ENCODE measurements around the gene YPEL5.

- TF ChIP-seq CTCF (IDR thresholded peaks at IDR 0.05) (no peak), TCF12 (IDR thresholded peaks at IDR 0.05) (no peak), SIN3A (IDR thresholded peaks at IDR 0.05; ENCODE audit: borderline replicate concordance, low read depth, low read length) (no peak), EP300 (IDR thresholded peaks at IDR 0.05; ENCODE audit: borderline replicate concordance in 1 of 2, low read depth in 1 of 2, low read length in 1 of 2) (no peak), NRF1 (IDR thresholded peaks at IDR 0.05; ENCODE audit: low read depth, low read length) (no peak)
These were observed 5.7 kb upstream of the YPEL5 start for GRCh38 chr2:30141136-30141535.

Measured in SK-N-SH (cell line).